Activated naive CD8-positive, alpha-beta T cell treated with anti-CD3 and anti-CD28 coated beads for 36 hours (primary cell): ENCODE data around the gene MACF1. TPM values are rescaled to one million over a fixed set of nuclear protein-coding genes. Genes with fewer than 3 reads are reported as not detected.
A peak's percentile ranks its signal among the peaks of the same experiment; 100 is the strongest.

Experiments used
- DNase-seq: peaks from one replicate; pipeline ENCODE4 v3.0.0; 2021
- H3K27ac Mint-ChIP-seq: one replicate; pipeline ENCODE4 v1.8.0; 2022; ENCODE audit warnings: mild to moderate bottlenecking, moderate library complexity, mixed read lengths
- H3K27me3 Mint-ChIP-seq: one replicate; pipeline ENCODE4 v1.8.0; 2022; ENCODE audit warnings: mild to moderate bottlenecking, mixed read lengths
- H3K36me3 Mint-ChIP-seq: one replicate; pipeline ENCODE4 v1.8.0; 2021; ENCODE audit warnings: mild to moderate bottlenecking, mixed read lengths
- H3K4me1 Mint-ChIP-seq: one replicate; pipeline ENCODE4 v1.8.0; 2021; ENCODE audit warnings: mixed read lengths
- H3K4me3 Mint-ChIP-seq: one replicate; pipeline ENCODE4 v1.8.0; 2022; ENCODE audit warnings: mild to moderate bottlenecking, moderate library complexity, mixed read lengths
- H3K9me3 Mint-ChIP-seq: one replicate; pipeline ENCODE4 v1.8.0; 2022; ENCODE audit warnings: mixed read lengths
- total RNA-seq, 2 experiments: library from RNA; stranded (reverse); gene quantifications; one replicate each; pipeline ENCODE4 v1.2.3, GENCODE V29; 2021

MACF1 gene
- total RNA-seq, 2 experiments from 2014 or later: 114 to 130 TPM

- H3K36me3 Mint-ChIP-seq: peaks cover 46% of the 10 kb centered on the region
- no peaks in the 10 kb centered on the region for H3K27me3 Mint-ChIP-seq
- H3K27ac Mint-ChIP-seq: no peak overlapping the region
- DNase-seq: no peak
- H3K9me3 Mint-ChIP-seq: no peaks in the 10 kb centered on the region
- H3K4me3 Mint-ChIP-seq: no peak overlapping the region
- H3K4me1 Mint-ChIP-seq: peaks cover 32% of the 10 kb centered on the region
These were observed 16.7 kb downstream of the MACF1 start for GRCh38 chr1:39220891-39221870.

GRCh38 chr1:39224295-39224829 is 19.9 kb downstream of the MACF1 start:
- no peak overlapping the region for H3K4me3 Mint-ChIP-seq
- peaks cover 43% of the 10 kb centered on the region for H3K36me3 Mint-ChIP-seq
- no peak overlapping the region for H3K27ac Mint-ChIP-seq
- no peak for DNase-seq
- peaks cover 27% of the 10 kb centered on the region for H3K4me1 Mint-ChIP-seq
- H3K9me3 Mint-ChIP-seq: no peaks in the 10 kb centered on the region
- no peaks in the 10 kb centered on the region for H3K27me3 Mint-ChIP-seq

DNA sequence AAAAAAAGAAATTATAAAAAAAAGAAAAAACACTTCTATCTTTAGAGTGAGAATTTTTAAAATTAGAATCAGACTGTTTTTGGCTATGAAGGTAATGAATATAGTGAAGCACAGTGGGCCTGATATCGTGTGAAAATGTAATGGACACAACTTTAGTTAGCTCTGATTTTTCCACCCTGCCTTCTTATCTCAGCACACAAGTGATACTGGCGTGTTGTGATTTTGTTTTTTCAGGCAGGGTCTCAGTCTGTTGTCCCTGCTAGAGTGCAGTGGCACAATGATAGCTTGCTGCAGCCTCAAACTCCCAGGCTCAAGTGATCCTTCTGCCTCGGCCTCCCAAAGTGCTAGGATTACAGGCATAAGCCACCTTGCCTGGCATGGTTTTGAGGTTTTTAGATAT is 22.3 kb downstream of the MACF1 start:
- Mint-ChIP-seq H3K27ac (no peak overlapping the region), H3K4me1 (peaks cover 33% of the 10 kb centered on the region), H3K27me3 (no peaks in the 10 kb centered on the region), H3K9me3 (no peaks in the 10 kb centered on the region), H3K36me3 (peaks cover 30% of the 10 kb centered on the region), H3K4me3 (no peak overlapping the region)
- DNase-seq: no peak

GRCh38 chr1:39228252-39228651 is 23.8 kb downstream of the MACF1 start:
- H3K4me1 Mint-ChIP-seq: peaks cover 34% of the 10 kb centered on the region

DNA sequence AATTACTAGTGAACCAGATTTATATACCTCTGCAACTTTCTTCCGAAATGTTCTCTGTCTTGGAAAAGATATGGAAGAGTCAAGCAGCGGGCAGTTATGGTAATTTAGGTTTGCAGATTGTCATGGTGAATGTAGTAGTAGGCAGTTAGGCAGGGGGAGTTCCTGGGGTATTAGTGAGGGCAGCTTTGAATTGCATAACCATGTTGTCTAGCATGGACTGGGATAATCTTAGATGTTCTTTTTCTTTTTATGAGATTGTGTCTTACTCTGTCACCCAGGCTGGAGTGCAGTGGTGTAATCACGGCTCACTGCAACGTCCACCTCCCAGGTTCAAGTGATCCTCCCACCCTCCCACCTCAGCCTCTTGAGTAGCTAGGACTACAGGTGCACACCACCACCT is 25.0 kb downstream of the MACF1 start:
- H3K27ac Mint-ChIP-seq: no peak overlapping the region
- H3K27me3 Mint-ChIP-seq: no peaks in the 10 kb centered on the region
- H3K4me3 Mint-ChIP-seq: no peak overlapping the region
- peaks cover 29% of the 10 kb centered on the region for H3K4me1 Mint-ChIP-seq
- H3K9me3 Mint-ChIP-seq: no peaks in the 10 kb centered on the region
- peaks cover 24% of the 10 kb centered on the region for H3K36me3 Mint-ChIP-seq
- no peak for DNase-seq

More at GRCh38 chr1:39228252-39228651, 23.8 kb downstream of the MACF1 start:
- Mint-ChIP-seq H3K27ac (no peak overlapping the region), H3K9me3 (no peaks in the 10 kb centered on the region), H3K27me3 (no peaks in the 10 kb centered on the region), H3K36me3 (peaks cover 31% of the 10 kb centered on the region), H3K4me3 (no peak overlapping the region)
- no peak for DNase-seq

GRCh38 chr1:39230261-39231190 is 26.0 kb downstream of the MACF1 start:
- peak overlapping the region; percentile 75 for H3K27ac Mint-ChIP-seq
- DNase-seq: no peak
- H3K36me3 Mint-ChIP-seq: peaks cover 28% of the 10 kb centered on the region
- peak overlapping the region; percentile 35 for H3K4me3 Mint-ChIP-seq
- no peaks in the 10 kb centered on the region for H3K9me3 Mint-ChIP-seq
- no peaks in the 10 kb centered on the region for H3K27me3 Mint-ChIP-seq
- H3K4me1 Mint-ChIP-seq: peaks cover 29% of the 10 kb centered on the region

DNA sequence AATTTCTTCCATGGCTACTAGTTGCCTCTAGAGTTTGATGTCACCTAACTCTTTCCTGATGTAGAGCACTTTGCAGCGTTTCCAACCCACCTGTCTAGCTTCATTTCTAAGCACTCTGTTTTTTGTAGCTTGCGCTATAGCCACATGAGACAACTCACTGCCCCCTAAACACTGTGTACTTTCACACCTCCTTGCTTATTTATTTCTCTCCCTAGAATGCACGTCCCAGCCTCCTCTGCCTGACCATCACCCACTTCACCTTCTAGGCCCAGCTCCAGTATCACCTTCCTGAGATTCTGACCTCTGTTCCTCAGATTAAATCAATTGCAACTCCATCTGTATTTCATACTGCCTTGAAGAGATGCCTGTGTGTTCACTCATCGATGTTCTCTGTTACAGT is 32.5 kb downstream of the MACF1 start:
- Mint-ChIP-seq H3K27ac (peak overlapping the region; percentile 0), H3K9me3 (no peaks in the 10 kb centered on the region), H3K4me1 (peaks cover 24% of the 10 kb centered on the region), H3K4me3 (no peak overlapping the region), H3K36me3 (peaks cover 38% of the 10 kb centered on the region), H3K27me3 (no peaks in the 10 kb centered on the region)
- DNase-seq: no peak

DNA sequence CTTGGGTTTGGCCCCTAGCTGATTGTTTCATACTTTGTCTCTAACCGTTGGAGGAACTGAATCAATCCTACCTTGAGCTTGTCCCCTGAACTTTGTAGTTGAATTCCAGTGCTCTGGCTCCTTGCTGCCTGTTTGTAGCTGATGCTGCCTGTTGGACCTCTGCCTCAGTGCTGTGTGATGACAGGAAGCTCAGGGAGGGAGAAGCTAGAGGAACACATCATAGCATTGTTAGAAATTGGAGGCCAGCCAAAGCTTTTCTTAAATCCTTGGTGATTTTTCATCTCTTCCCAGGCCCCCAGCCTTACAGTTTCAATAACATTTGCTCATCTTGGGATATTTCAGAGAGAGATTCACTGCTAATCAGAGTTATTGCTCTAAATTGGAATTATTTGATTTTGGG is 34.0 kb downstream of the MACF1 start:
- peaks cover 28% of the 10 kb centered on the region for H3K36me3 Mint-ChIP-seq
- no peak overlapping the region for H3K4me3 Mint-ChIP-seq
- DNase-seq: no peak
- H3K4me1 Mint-ChIP-seq: peaks cover 26% of the 10 kb centered on the region
- no peaks in the 10 kb centered on the region for H3K27me3 Mint-ChIP-seq
- H3K9me3 Mint-ChIP-seq: no peaks in the 10 kb centered on the region
- H3K27ac Mint-ChIP-seq: no peak overlapping the region

GRCh38 chr1:39239968-39240367 is 35.5 kb downstream of the MACF1 start:
- Mint-ChIP-seq H3K27ac (no peak overlapping the region), H3K4me1 (peaks cover 26% of the 10 kb centered on the region), H3K27me3 (no peaks in the 10 kb centered on the region), H3K9me3 (no peaks in the 10 kb centered on the region), H3K36me3 (peaks cover 27% of the 10 kb centered on the region), H3K4me3 (no peak overlapping the region)
- no peak for DNase-seq

DNA sequence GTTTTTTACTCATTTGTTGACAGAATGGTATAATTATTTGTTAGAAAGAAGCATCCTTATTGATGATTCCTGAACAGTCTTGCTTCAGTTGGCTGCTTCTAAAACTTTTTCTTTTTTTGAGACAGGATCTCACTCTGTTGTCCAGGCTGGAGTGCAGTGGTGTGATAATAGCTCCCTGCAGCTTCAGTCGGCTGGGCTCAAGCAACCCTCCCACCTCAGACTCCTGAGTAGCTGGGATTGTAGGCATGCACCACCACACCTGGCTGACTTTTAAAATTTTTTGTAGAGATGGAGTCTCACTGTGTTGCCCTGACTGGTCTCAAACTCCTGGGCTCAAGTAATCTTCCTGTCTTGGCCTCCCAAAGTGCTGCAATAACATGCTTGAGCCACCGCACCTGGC is 38.8 kb downstream of the MACF1 start:
- H3K27me3 Mint-ChIP-seq: no peaks in the 10 kb centered on the region
- H3K4me3 Mint-ChIP-seq: no peak overlapping the region
- H3K4me1 Mint-ChIP-seq: peaks cover 25% of the 10 kb centered on the region
- H3K9me3 Mint-ChIP-seq: no peaks in the 10 kb centered on the region
- no peak for DNase-seq
- H3K36me3 Mint-ChIP-seq: peaks cover 24% of the 10 kb centered on the region
- H3K27ac Mint-ChIP-seq: no peak overlapping the region

DNA sequence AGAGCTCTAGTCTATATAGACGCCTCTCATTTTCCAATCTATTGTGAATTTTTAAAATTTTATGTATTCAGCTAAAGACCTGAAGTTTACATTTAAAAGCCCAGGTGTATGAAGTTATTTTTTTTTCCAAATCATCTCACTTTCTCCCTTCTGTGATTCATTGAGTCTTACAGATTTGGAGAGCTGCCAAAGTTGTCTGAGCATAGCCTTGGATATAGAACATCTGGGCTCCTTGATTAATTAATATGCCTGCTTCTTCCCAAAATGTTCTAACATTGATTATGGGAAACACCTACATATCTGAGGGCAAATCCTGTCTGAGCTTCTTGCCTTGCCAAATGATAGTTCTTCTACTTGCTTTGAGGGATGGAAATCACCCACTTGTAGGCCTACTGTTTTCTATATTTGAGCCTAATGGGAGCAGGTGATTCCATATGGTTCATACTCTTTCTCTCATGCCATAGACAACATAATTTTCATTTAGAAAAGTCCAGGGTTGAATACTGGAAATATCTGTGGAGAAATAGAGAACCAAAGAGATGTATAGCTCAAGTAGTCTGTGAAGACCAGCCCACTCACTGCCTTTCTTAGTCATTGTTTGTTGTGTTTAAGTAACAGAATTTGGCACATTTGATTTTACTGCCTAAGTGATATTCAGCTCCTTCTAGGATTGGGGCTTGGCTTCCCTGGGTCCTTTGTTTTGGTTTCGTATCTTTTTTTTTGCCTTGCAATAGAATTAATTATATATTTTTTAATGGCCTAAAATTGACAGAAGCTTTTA is 46.2 kb downstream of the MACF1 start:
- peaks cover 17% of the 10 kb centered on the region for H3K36me3 Mint-ChIP-seq
- H3K4me1 Mint-ChIP-seq: peaks cover 19% of the 10 kb centered on the region
- H3K27me3 Mint-ChIP-seq: no peaks in the 10 kb centered on the region
- DNase-seq: no peak
- H3K9me3 Mint-ChIP-seq: no peaks in the 10 kb centered on the region
- no peak overlapping the region for H3K4me3 Mint-ChIP-seq
- no peak overlapping the region for H3K27ac Mint-ChIP-seq

DNA sequence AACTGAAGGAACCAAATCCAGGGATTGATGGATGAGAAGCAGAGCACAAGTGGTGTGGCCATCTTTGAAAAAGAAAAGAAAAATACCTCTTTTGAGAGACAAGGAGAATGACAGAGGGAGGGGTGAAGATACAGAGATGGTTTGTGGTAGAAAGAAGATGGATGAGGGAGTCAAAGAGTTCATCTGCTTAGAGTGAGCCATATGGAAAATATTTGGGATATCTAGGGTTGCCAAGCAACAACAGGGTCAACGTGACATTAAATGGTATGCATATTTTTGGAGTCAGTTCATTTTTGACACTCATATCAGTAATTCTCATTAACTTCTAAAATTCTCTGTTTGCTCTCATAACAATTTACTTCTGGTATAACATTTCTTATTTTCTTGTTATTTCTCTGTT is 50.7 kb downstream of the MACF1 start:
- no peak overlapping the region for H3K4me3 Mint-ChIP-seq

GRCh38 chr1:39258146-39258924 is 53.8 kb downstream of the MACF1 start:
- Mint-ChIP-seq H3K4me3 (no peak overlapping the region), H3K9me3 (no peaks in the 10 kb centered on the region), H3K4me1 (peaks cover 32% of the 10 kb centered on the region), H3K27me3 (no peaks in the 10 kb centered on the region), H3K27ac (peak overlapping the region; percentile 47), H3K36me3 (peaks cover 16% of the 10 kb centered on the region)
- DNase-seq: peak; percentile 47

More for the DNA sequence above, 50.7 kb downstream of the MACF1 start:
- Mint-ChIP-seq H3K4me1 (peaks cover 19% of the 10 kb centered on the region), H3K36me3 (peaks cover 10% of the 10 kb centered on the region), H3K9me3 (no peaks in the 10 kb centered on the region), H3K27me3 (no peaks in the 10 kb centered on the region), H3K27ac (no peak overlapping the region)
- DNase-seq: no peak

- DNase-seq: no peak
- peaks cover 34% of the 10 kb centered on the region for H3K4me1 Mint-ChIP-seq
- no peak overlapping the region for H3K4me3 Mint-ChIP-seq
- no peaks in the 10 kb centered on the region for H3K9me3 Mint-ChIP-seq
- peaks cover 16% of the 10 kb centered on the region for H3K36me3 Mint-ChIP-seq
- no peaks in the 10 kb centered on the region for H3K27me3 Mint-ChIP-seq
- H3K27ac Mint-ChIP-seq: peak overlapping the region; percentile 47
These were observed 54.4 kb downstream of the MACF1 start for GRCh38 chr1:39258925-39259244.
